GM12878 (cell line): Measurements from ENCODE around the gene CDC45. TPM values are rescaled to one million over a fixed set of nuclear protein-coding genes. Genes with fewer than 3 reads are reported as not detected.

Experiments used
- BHLHE40 ChIP-seq, 2 experiments: fragments of 450-650 bp in 1 of 2; IDR thresholded peaks; 2 replicates each; pipeline ENCODE4 v1.6.1; 2011 to 2017; ENCODE audit warnings: low read depth in 2 of 2, borderline replicate concordance in 1 of 2, improper control_type of control experiment in 1 of 2, low read length in 1 of 2, mild to moderate bottlenecking in 1 of 2
- FOS ChIP-seq: IDR thresholded peaks from 3 replicates; pipeline ENCODE4 v1.6.1; 2011; ENCODE audit warnings: borderline replicate concordance; ENCODE audit not compliant: insufficient read length; ENCODE audit errors: extremely low read depth
- IRF4 ChIP-seq: IDR thresholded peaks from 2 replicates; pipeline ENCODE4 v1.6.1; 2011; ENCODE audit warnings: low read depth, low read length
- NFYA ChIP-seq: IDR thresholded peaks from 2 replicates; pipeline ENCODE4 v1.6.1; 2011; ENCODE audit warnings: low read depth, mild to moderate bottlenecking, low read length, improper control_type of control experiment, borderline replicate concordance
- NR2F1 ChIP-seq: fragments of 450-650 bp; conservative IDR thresholded peaks from 2 replicates; pipeline ENCODE4 v1.6.1; 2017; ENCODE audit warnings: mild to moderate bottlenecking
- NRF1 ChIP-seq: conservative IDR thresholded peaks from 2 replicates; pipeline ENCODE4 v1.6.1; 2011; ENCODE audit warnings: mild to moderate bottlenecking, low read depth, low read length, improper control_type of control experiment
- RAD51 ChIP-seq: fragments of 450-650 bp; IDR thresholded peaks from 2 replicates; pipeline ENCODE4 v1.6.1; 2016; ENCODE audit warnings: moderate library complexity, mild to moderate bottlenecking, inconsistent platforms
- SIX5 ChIP-seq: IDR thresholded peaks from 2 replicates; pipeline ENCODE4 v1.6.1; 2011; ENCODE audit warnings: mild to moderate bottlenecking, low read depth, low read length, moderate library complexity; ENCODE audit not compliant: severe bottlenecking
- SP1 ChIP-seq: IDR thresholded peaks from one replicate; pipeline ENCODE4 v1.6.1; 2011; ENCODE audit warnings: low read depth, low read length
- TARDBP ChIP-seq: IDR thresholded peaks from 2 replicates; pipeline ENCODE4 v1.6.1; 2016; ENCODE audit warnings: borderline replicate concordance
- ZNF622 ChIP-seq: fragments of 450-650 bp; IDR thresholded peaks from 2 replicates; pipeline ENCODE4 v1.6.1; 2017; ENCODE audit warnings: mild to moderate bottlenecking, inconsistent platforms
- polyA plus RNA-seq, 11 experiments: library from polyadenylated mRNA; depleted of rRNA in 4 of 11; unstranded in 6 of 11; stranded (reverse) in 5 of 11; fragments of >200 nt; fragmentation: Nextera tagmentation in 4 of 11; fragmentation: Illumina TruSeq in 1 of 11; extraction: Ambion mirVana in 4 of 11; extraction: Trizol in 1 of 11; gene quantifications; 1 replicate in 1 of 11; 2 replicates in 10 of 11; pipeline versions ENCODE4 v1.2.1 to v1.2.3, GENCODE V29; 2011 to 2016; ENCODE audit warnings: inconsistent platforms in 2 of 11, missing spikeins in 2 of 11, low read depth in 1 of 11
- total RNA-seq, 4 experiments: library from RNA; depleted of rRNA in 3 of 4; stranded (reverse); fragments of >200 nt in 3 of 4; fragmentation: Illumina TruSeq in 1 of 4; extraction: Trizol in 1 of 4; gene quantifications; 2 replicates each; pipeline versions ENCODE4 v1.2.1 to v1.2.3, GENCODE V29; 2013 to 2021
- TF ChIP-seq, protein P1 (sequence below): fragments of 450-650 bp; IDR thresholded peaks from 2 replicates; pipeline ENCODE4 v1.6.1; 2016; ENCODE audit warnings: mild to moderate bottlenecking, moderate library complexity, borderline replicate concordance
- TF ChIP-seq, protein P2 (sequence below): fragments of 450-650 bp; IDR thresholded peaks from 2 replicates; pipeline ENCODE4 v1.6.1; 2017; ENCODE audit warnings: low read depth, mild to moderate bottlenecking, moderate library complexity
- TF ChIP-seq, protein P3 (sequence below): fragments of 450-650 bp; IDR thresholded peaks from 2 replicates; pipeline ENCODE4 v1.6.1; 2017; ENCODE audit warnings: mild to moderate bottlenecking, moderate library complexity
- TF ChIP-seq, protein P4 (sequence below): IDR thresholded peaks from 2 replicates; pipeline ENCODE4 v1.6.1; 2011; ENCODE audit warnings: mild to moderate bottlenecking, low read depth, low read length, moderate library complexity; ENCODE audit not compliant: insufficient replicate concordance
- TF ChIP-seq, protein P5 (sequence below): fragments of 450-650 bp; formaldehyde crosslinking; IDR thresholded peaks from 2 replicates; pipeline ENCODE4 v1.4.0; 2022; ENCODE audit warnings: mild to moderate bottlenecking, moderate library complexity

CDC45 gene
- total and polyA plus RNA-seq, 10 of the 15 experiments (the other 5 are each of a cell fraction or from before 2014, with no cell fraction given): 40.8 to 88.5 (median 54.2) TPM

DNA sequence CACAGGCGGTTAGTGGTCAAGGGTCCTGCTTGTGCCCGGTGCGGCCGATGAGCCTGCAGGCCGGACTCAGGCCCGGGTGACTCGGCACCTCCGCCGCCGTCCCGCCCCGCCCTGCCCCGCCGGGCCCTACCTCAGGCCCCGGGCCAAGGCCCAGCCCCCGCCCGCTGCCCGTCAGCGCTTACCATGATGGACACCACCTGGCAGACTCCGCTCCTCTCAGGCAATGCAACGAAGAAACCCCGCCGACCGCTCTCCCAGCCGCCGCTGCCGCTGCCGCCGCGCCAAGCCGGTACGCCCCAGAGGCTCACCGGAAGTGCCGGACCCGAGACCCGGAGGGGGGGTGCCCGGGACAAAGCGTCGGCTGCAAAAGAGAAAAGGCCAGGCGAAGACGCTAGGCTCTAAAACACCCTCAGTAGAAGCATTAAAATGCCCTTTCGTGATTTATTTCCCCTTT, 792 bp upstream of the CDC45 start, which contains the start of gene UFD1 (continued):
- TF ChIP-seq, protein P1, sequence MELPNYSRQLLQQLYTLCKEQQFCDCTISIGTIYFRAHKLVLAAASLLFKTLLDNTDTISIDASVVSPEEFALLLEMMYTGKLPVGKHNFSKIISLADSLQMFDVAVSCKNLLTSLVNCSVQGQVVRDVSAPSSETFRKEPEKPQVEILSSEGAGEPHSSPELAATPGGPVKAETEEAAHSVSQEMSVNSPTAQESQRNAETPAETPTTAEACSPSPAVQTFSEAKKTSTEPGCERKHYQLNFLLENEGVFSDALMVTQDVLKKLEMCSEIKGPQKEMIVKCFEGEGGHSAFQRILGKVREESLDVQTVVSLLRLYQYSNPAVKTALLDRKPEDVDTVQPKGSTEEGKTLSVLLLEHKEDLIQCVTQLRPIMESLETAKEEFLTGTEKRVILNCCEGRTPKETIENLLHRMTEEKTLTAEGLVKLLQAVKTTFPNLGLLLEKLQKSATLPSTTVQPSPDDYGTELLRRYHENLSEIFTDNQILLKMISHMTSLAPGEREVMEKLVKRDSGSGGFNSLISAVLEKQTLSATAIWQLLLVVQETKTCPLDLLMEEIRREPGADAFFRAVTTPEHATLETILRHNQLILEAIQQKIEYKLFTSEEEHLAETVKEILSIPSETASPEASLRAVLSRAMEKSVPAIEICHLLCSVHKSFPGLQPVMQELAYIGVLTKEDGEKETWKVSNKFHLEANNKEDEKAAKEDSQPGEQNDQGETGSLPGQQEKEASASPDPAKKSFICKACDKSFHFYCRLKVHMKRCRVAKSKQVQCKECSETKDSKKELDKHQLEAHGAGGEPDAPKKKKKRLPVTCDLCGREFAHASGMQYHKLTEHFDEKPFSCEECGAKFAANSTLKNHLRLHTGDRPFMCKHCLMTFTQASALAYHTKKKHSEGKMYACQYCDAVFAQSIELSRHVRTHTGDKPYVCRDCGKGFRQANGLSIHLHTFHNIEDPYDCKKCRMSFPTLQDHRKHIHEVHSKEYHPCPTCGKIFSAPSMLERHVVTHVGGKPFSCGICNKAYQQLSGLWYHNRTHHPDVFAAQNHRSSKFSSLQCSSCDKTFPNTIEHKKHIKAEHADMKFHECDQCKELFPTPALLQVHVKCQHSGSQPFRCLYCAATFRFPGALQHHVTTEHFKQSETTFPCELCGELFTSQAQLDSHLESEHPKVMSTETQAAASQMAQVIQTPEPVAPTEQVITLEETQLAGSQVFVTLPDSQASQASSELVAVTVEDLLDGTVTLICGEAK: peak; percentile 95
- TF ChIP-seq SIX5 (peak; percentile 68), SP1 (peak; percentile 64), NFYA (no peak), IRF4 (no peak), ZNF622 (no peak), FOS (no peak), NRF1 (no peak), TARDBP (no peak), RAD51 (no peak), NR2F1 (no peak), BHLHE40 (IDR thresholded peaks at IDR 0.05; ENCODE audit: borderline replicate concordance in 1 of 2, low read depth in 2 of 2, low read length in 1 of 2) (peak; percentile 97 to 98)
- TF ChIP-seq, protein P2, sequence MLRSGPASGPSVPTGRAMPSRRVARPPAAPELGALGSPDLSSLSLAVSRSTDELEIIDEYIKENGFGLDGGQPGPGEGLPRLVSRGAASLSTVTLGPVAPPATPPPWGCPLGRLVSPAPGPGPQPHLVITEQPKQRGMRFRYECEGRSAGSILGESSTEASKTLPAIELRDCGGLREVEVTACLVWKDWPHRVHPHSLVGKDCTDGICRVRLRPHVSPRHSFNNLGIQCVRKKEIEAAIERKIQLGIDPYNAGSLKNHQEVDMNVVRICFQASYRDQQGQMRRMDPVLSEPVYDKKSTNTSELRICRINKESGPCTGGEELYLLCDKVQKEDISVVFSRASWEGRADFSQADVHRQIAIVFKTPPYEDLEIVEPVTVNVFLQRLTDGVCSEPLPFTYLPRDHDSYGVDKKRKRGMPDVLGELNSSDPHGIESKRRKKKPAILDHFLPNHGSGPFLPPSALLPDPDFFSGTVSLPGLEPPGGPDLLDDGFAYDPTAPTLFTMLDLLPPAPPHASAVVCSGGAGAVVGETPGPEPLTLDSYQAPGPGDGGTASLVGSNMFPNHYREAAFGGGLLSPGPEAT: peak; percentile 95
- TF ChIP-seq, protein P3, sequence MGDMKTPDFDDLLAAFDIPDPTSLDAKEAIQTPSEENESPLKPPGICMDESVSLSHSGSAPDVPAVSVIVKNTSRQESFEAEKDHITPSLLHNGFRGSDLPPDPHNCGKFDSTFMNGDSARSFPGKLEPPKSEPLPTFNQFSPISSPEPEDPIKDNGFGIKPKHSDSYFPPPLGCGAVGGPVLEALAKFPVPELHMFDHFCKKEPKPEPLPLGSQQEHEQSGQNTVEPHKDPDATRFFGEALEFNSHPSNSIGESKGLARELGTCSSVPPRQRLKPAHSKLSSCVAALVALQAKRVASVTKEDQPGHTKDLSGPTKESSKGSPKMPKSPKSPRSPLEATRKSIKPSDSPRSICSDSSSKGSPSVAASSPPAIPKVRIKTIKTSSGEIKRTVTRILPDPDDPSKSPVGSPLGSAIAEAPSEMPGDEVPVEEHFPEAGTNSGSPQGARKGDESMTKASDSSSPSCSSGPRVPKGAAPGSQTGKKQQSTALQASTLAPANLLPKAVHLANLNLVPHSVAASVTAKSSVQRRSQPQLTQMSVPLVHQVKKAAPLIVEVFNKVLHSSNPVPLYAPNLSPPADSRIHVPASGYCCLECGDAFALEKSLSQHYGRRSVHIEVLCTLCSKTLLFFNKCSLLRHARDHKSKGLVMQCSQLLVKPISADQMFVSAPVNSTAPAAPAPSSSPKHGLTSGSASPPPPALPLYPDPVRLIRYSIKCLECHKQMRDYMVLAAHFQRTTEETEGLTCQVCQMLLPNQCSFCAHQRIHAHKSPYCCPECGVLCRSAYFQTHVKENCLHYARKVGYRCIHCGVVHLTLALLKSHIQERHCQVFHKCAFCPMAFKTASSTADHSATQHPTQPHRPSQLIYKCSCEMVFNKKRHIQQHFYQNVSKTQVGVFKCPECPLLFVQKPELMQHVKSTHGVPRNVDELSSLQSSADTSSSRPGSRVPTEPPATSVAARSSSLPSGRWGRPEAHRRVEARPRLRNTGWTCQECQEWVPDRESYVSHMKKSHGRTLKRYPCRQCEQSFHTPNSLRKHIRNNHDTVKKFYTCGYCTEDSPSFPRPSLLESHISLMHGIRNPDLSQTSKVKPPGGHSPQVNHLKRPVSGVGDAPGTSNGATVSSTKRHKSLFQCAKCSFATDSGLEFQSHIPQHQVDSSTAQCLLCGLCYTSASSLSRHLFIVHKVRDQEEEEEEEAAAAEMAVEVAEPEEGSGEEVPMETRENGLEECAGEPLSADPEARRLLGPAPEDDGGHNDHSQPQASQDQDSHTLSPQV: no peak
- TF ChIP-seq, protein P4, sequence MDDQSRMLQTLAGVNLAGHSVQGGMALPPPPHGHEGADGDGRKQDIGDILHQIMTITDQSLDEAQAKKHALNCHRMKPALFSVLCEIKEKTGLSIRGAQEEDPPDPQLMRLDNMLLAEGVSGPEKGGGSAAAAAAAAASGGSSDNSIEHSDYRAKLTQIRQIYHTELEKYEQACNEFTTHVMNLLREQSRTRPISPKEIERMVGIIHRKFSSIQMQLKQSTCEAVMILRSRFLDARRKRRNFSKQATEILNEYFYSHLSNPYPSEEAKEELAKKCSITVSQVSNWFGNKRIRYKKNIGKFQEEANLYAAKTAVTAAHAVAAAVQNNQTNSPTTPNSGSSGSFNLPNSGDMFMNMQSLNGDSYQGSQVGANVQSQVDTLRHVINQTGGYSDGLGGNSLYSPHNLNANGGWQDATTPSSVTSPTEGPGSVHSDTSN: peak; percentile 81
- TF ChIP-seq, protein P5, sequence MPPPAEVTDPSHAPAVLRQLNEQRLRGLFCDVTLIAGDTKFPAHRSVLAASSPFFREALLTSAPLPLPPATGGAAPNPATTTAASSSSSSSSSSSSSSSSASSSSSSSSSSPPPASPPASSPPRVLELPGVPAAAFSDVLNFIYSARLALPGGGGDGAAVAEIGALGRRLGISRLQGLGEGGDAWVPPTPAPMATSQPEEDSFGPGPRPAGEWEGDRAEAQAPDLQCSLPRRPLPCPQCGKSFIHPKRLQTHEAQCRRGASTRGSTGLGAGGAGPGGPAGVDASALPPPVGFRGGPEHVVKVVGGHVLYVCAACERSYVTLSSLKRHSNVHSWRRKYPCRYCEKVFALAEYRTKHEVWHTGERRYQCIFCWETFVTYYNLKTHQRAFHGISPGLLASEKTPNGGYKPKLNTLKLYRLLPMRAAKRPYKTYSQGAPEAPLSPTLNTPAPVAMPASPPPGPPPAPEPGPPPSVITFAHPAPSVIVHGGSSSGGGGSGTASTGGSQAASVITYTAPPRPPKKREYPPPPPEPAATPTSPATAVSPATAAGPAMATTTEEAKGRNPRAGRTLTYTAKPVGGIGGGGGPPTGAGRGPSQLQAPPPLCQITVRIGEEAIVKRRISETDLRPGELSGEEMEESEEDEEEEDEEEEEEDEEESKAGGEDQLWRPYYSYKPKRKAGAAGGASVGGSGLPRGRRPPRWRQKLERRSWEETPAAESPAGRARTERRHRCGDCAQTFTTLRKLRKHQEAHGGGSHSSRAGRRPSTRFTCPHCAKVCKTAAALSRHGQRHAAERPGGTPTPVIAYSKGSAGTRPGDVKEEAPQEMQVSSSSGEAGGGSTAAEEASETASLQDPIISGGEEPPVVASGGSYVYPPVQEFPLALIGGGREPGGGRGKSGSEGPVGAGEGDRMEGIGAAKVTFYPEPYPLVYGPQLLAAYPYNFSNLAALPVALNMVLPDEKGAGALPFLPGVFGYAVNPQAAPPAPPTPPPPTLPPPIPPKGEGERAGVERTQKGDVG: no peak
